Astrocyte of the hippocampus (primary cell): ENCODE results near the gene STRA6.

Experiments used
- DNase-seq: peaks from one replicate; pipeline ENCODE4 v3.0.0; 2011; ENCODE audit warnings: low read depth, low spot score

The STRA6 gene

DNA sequence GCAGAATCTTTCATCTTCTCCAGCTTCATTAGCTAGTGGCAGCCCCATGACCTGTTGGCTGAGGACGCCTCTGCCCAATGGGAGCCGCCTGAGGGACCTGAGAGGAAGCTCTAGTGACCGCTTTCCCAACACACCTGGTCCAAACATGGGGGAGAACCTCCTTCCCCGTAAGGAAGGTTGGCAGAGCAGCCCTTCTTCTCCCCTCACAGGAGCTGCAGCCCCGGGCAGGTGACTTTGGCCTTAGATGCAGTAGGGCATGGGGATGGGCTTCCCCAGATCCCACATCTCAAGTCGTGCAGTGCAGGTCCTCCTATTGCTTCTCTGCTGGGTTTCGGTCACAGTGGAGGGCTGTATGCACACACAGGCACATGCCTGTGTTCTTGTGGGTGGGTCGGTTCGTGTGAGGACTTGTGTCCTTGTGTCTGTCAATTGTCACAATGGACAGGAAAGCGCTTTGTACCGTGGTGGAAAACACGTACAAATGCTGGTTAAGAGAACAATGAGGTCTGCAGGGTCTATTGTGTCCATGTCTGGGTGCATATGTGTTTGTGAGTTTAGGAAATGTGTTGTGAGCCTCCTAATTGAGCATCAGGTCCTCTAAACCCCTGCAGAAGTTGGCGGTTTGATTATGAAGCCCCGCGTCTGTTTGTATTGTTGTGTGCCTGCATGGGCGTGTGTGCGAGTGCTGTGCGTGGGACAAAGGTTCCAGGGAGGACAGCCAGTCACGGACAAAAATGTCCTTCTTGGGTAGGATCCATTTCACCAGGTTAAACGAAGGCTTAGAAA, 70.8 kb downstream of the STRA6 start:
- DNase-seq: peak; percentile 8

- DNase-seq: peak; percentile 4
Observed at GRCh38 chr15:74130849-74131627, 71.5 kb downstream of the STRA6 start.

GRCh38 chr15:74130155-74130848, 72.3 kb downstream of the STRA6 start, which contains the start of gene ISLR2:
Gene ISLR2, plus strand, starts transcription at chr15:74130586. Its CDS starts 2,169 bp downstream, at chr15:74132755.
- DNase-seq: peak; percentile 63

DNA sequence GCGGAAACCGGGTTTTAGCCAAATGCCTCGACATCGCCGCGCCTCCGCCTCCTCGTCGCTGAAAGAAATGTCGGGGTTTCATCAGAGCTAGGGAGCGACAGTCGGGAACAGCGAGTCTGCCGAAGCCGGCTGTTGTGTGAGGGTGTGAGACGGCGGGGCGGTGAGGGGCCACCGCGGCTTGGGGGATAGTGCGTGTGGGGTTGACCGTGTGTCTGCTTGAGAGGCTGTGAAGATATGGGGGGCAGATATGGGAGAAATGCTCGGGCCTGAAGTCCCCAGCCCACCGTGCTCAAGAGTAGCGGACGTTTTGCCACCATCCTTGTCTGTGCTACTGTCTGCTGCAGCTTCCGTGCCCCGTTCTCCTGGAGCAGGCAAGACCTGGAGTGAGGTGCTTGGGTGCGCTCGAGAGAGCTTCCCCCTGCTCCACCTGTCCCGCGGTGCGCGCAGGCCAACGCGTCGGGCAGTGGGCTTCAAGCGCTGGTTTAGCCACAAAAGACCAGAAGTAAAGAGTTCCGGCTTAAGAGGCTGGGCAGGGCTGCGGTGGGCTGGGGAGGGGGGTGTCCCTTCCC, 72.9 kb downstream of the STRA6 start:
- peak; percentile 46 for DNase-seq
